ENCODE measurements around the gene DIP2B. TPM values are rescaled to one million over a fixed set of nuclear protein-coding genes. Genes with fewer than 3 reads are reported as not detected.

DIP2B gene
- total RNA-seq, 1 experiment from 2014 or later: 26.1 TPM

DNA sequence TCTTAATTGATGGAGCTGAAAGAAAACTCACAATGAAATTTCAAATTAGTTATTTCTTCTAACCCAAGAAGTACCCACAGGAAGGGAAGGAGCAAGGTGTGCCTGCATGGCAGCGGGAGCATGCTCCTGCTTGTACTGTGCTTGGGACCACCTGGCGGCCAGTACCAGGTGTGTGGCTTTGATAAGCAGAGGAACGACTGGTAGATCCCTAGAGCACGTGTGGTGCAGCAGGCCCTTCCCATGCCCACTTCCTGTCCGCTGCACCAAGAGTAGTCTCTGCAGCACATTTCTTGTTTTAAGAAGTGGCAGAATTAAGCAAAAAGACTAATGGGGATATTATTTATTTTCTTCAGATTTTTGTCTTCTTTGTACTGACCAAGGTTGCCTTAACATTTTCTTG is 136.8 kb downstream of the DIP2B start:
- ChIA-PET CTCF (interaction anchor here (0.6 to 3.1 kb wide), 2 partner anchors 98 to 137 kb away, joined by 3 to 20 read pairs; partner anchors contain the start of gene DIP2B), POLR2A (no interaction called here)
- ATAC-seq: peak; percentile 93
- peak overlapping the region; percentile 75 for H3K27ac Mint-ChIP-seq
- TF ChIP-seq ELF4 (CRISPR knock-in tag; IDR thresholded peaks at IDR 0.05; ENCODE audit: low read depth) (no peak), CREB1 (CRISPR knock-in tag; IDR thresholded peaks at IDR 0.05) (no peak), NFE2L1 (CRISPR knock-in tag; IDR thresholded peaks at IDR 0.05) (no peak), SP1 (CRISPR knock-in tag; conservative IDR thresholded peaks at IDR 0.05) (no peak)
- TF ChIP-seq, protein P1, sequence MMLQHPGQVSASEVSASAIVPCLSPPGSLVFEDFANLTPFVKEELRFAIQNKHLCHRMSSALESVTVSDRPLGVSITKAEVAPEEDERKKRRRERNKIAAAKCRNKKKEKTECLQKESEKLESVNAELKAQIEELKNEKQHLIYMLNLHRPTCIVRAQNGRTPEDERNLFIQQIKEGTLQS (CRISPR knock-in tag; conservative IDR thresholded peaks at IDR 0.05): no peak
- TF ChIP-seq, protein P2, sequence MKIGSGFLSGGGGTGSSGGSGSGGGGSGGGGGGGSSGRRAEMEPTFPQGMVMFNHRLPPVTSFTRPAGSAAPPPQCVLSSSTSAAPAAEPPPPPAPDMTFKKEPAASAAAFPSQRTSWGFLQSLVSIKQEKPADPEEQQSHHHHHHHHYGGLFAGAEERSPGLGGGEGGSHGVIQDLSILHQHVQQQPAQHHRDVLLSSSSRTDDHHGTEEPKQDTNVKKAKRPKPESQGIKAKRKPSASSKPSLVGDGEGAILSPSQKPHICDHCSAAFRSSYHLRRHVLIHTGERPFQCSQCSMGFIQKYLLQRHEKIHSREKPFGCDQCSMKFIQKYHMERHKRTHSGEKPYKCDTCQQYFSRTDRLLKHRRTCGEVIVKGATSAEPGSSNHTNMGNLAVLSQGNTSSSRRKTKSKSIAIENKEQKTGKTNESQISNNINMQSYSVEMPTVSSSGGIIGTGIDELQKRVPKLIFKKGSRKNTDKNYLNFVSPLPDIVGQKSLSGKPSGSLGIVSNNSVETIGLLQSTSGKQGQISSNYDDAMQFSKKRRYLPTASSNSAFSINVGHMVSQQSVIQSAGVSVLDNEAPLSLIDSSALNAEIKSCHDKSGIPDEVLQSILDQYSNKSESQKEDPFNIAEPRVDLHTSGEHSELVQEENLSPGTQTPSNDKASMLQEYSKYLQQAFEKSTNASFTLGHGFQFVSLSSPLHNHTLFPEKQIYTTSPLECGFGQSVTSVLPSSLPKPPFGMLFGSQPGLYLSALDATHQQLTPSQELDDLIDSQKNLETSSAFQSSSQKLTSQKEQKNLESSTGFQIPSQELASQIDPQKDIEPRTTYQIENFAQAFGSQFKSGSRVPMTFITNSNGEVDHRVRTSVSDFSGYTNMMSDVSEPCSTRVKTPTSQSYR (CRISPR knock-in tag; IDR thresholded peaks at IDR 0.05): no peak
- TF ChIP-seq, protein P3, sequence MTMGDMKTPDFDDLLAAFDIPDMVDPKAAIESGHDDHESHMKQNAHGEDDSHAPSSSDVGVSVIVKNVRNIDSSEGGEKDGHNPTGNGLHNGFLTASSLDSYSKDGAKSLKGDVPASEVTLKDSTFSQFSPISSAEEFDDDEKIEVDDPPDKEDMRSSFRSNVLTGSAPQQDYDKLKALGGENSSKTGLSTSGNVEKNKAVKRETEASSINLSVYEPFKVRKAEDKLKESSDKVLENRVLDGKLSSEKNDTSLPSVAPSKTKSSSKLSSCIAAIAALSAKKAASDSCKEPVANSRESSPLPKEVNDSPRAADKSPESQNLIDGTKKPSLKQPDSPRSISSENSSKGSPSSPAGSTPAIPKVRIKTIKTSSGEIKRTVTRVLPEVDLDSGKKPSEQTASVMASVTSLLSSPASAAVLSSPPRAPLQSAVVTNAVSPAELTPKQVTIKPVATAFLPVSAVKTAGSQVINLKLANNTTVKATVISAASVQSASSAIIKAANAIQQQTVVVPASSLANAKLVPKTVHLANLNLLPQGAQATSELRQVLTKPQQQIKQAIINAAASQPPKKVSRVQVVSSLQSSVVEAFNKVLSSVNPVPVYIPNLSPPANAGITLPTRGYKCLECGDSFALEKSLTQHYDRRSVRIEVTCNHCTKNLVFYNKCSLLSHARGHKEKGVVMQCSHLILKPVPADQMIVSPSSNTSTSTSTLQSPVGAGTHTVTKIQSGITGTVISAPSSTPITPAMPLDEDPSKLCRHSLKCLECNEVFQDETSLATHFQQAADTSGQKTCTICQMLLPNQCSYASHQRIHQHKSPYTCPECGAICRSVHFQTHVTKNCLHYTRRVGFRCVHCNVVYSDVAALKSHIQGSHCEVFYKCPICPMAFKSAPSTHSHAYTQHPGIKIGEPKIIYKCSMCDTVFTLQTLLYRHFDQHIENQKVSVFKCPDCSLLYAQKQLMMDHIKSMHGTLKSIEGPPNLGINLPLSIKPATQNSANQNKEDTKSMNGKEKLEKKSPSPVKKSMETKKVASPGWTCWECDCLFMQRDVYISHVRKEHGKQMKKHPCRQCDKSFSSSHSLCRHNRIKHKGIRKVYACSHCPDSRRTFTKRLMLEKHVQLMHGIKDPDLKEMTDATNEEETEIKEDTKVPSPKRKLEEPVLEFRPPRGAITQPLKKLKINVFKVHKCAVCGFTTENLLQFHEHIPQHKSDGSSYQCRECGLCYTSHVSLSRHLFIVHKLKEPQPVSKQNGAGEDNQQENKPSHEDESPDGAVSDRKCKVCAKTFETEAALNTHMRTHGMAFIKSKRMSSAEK (CRISPR knock-in tag; IDR thresholded peaks at IDR 0.05; ENCODE audit: borderline replicate concordance): no peak
- TF ChIP-seq, protein P4, sequence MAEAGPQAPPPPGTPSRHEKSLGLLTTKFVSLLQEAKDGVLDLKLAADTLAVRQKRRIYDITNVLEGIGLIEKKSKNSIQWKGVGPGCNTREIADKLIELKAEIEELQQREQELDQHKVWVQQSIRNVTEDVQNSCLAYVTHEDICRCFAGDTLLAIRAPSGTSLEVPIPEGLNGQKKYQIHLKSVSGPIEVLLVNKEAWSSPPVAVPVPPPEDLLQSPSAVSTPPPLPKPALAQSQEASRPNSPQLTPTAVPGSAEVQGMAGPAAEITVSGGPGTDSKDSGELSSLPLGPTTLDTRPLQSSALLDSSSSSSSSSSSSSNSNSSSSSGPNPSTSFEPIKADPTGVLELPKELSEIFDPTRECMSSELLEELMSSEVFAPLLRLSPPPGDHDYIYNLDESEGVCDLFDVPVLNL (CRISPR knock-in tag; IDR thresholded peaks at IDR 0.05; ENCODE audit: borderline replicate concordance, low read depth): no peak
- TF ChIP-seq, protein P5, sequence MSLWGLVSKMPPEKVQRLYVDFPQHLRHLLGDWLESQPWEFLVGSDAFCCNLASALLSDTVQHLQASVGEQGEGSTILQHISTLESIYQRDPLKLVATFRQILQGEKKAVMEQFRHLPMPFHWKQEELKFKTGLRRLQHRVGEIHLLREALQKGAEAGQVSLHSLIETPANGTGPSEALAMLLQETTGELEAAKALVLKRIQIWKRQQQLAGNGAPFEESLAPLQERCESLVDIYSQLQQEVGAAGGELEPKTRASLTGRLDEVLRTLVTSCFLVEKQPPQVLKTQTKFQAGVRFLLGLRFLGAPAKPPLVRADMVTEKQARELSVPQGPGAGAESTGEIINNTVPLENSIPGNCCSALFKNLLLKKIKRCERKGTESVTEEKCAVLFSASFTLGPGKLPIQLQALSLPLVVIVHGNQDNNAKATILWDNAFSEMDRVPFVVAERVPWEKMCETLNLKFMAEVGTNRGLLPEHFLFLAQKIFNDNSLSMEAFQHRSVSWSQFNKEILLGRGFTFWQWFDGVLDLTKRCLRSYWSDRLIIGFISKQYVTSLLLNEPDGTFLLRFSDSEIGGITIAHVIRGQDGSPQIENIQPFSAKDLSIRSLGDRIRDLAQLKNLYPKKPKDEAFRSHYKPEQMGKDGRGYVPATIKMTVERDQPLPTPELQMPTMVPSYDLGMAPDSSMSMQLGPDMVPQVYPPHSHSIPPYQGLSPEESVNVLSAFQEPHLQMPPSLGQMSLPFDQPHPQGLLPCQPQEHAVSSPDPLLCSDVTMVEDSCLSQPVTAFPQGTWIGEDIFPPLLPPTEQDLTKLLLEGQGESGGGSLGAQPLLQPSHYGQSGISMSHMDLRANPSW (CRISPR knock-in tag; conservative IDR thresholded peaks at IDR 0.05; ENCODE audit: low read depth): no peak
- TF ChIP-seq, protein P6, sequence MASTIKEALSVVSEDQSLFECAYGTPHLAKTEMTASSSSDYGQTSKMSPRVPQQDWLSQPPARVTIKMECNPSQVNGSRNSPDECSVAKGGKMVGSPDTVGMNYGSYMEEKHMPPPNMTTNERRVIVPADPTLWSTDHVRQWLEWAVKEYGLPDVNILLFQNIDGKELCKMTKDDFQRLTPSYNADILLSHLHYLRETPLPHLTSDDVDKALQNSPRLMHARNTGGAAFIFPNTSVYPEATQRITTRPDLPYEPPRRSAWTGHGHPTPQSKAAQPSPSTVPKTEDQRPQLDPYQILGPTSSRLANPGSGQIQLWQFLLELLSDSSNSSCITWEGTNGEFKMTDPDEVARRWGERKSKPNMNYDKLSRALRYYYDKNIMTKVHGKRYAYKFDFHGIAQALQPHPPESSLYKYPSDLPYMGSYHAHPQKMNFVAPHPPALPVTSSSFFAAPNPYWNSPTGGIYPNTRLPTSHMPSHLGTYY (CRISPR knock-in tag; IDR thresholded peaks at IDR 0.05): no peak
- TF ChIP-seq, protein P7, sequence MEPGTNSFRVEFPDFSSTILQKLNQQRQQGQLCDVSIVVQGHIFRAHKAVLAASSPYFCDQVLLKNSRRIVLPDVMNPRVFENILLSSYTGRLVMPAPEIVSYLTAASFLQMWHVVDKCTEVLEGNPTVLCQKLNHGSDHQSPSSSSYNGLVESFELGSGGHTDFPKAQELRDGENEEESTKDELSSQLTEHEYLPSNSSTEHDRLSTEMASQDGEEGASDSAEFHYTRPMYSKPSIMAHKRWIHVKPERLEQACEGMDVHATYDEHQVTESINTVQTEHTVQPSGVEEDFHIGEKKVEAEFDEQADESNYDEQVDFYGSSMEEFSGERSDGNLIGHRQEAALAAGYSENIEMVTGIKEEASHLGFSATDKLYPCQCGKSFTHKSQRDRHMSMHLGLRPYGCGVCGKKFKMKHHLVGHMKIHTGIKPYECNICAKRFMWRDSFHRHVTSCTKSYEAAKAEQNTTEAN (CRISPR knock-in tag; IDR thresholded peaks at IDR 0.05): no peak
- H3K27me3 Mint-ChIP-seq (ENCODE audit: low read depth): no peaks in the 10 kb centered on the region
- DNase-seq (ENCODE audit: low spot score): peak; percentile 36
- H3K4me3 Mint-ChIP-seq: no peak overlapping the region
- H3K9me3 Mint-ChIP-seq: no peaks in the 10 kb centered on the region
- peaks cover 19% of the 10 kb centered on the region for H3K4me1 Mint-ChIP-seq
- H3K36me3 Mint-ChIP-seq: peaks cover 12% of the 10 kb centered on the region
